Smooth muscle cell of the pulmonary artery (primary cell): ENCODE measurements around the gene TAF11L10. TPM values are rescaled to one million over a fixed set of nuclear protein-coding genes. Genes with fewer than 3 reads are reported as not detected.

Experiments
- total RNA-seq: library from RNA; depleted of rRNA; stranded (reverse); fragments of >200 nt; gene quantifications from 2 replicates; pipeline ENCODE4 v1.2.3, GENCODE V29; 2014

Gene TAF11L10
- total RNA-seq = not detected in 2 replicates

DNA sequence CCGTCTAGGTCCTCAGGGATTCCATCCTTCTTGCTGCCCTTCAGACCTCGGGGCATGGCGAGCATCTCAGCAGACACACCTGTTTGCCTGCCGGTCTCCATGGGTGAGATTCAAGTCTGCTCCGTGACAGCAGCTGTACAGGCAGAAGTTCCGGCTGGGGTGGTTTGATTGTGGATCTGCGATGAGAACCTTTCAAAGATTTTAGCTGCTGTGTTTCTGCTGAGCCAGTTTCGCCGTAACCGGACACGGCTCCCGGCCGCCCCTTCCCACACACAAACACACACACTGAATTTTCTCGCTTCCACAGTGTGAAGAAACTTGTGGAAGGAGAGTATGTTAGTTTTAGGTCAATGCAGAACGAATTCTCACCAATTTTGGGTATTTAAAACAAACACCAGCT lies at the start of gene TAF11L10:
Gene TAF11L10 (minus strand): TSS at position 101 of the 400 bp plus-strand sequence.

DNA sequence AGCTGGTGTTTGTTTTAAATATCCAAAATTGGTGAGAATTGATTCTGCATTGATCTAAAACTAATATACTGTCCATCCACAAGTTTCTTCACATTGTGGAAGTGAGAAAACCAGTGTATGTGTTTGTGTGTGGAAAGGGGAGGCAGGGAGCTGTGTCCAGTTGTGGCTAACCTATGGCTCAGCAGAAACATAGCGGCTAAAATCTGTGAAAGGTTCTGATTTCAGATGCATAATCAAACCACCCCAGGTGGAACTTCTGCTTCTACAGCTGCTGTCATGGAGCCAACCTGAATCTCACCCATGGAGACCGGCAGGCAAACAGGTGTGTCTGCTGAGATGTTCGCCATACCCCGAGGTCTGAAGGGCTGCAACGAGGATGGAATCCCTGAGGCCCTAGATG lies 36.5 kb upstream of the TAF11L10 start, which contains the start of gene TAF11L14:
Gene TAF11L14 (plus strand): TSS at position 301 of the 400 bp plus-strand sequence.

DNA sequence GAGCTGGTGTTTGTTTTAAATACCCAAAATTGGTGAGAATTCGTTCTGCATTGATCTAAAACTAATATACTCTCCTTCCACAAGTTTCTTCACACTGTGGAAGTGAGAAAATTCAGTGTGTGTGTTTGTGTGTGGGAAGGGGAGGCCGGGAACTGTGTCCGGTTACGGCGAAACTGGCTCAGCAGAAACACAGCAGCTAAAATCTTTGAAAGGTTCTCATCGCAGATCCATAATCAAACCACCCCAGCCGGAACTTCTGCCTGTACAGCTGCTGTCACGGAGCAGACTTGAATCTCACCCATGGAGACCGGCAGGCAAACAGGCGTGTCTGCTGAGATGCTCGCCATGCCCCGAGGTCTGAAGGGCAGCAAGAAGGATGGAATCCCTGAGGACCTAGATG lies 34.2 kb upstream of the TAF11L10 start, which contains the start of gene TAF11L13:
Gene TAF11L13 (plus strand): TSS at position 301 of the 400 bp plus-strand sequence.

GRCh38 chr5:17610092-17610491 lies 12.5 kb upstream of the TAF11L10 start, which contains the start of gene TAF11L12:
Gene TAF11L12, plus strand, starts transcription at chr5:17610392.

DNA sequence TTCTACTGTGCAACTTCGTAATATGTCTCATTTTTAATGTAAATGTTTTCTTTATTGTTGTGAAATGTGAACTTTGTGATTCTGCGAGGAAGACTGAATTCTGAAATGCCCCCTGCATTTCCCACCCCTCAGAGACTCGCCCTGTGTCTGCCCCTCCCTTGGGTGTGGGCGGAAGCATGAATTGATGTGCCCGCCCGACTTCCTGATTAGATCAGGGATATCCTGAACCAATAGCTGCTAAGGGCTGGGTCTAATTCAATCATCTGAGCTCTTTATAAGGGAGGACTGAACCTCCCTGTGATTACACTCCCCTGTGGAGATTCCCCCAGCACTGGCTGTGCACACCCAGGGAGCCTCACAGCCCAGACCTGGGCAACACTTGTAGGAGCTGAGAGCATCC lies 6.3 kb upstream of the TAF11L10 start, which contains the start of gene TAF11L11:
Gene TAF11L11 (plus strand): TSS at position 304 of the 400 bp plus-strand sequence.

GRCh38 chr5:17594255-17594654 lies 3.4 kb downstream of the TAF11L10 start, which contains the start of gene TAF11L9:
Gene TAF11L9, minus strand, starts transcription at chr5:17594394.

DNA sequence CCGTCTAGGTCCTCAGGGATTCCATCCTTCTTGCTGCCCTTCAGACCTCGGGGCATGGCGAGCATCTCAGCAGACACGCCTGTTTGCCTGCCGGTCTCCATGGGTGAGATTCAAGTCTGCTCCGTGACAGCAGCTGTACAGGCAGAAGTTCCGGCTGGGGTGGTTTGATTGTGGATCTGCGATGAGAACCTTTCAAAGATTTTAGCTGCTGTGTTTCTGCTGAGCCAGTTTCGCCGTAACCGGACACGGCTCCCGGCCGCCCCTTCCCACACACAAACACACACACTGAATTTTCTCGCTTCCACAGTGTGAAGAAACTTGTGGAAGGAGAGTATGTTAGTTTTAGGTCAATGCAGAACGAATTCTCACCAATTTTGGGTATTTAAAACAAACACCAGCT lies 6.8 kb downstream of the TAF11L10 start, which contains the start of gene TAF11L8:
Gene TAF11L8 (minus strand): TSS at position 101 of the 400 bp plus-strand sequence.

DNA sequence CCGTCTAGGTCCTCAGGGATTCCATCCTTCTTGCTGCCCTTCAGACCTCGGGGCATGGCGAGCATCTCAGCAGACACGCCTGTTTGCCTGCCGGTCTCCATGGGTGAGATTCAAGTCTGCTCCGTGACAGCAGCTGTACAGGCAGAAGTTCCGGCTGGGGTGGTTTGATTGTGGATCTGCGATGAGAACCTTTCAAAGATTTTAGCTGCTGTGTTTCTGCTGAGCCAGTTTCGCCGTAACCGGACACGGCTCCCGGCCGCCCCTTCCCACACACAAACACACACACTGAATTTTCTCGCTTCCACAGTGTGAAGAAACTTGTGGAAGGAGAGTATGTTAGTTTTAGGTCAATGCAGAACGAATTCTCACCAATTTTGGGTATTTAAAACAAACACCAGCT lies 12.0 kb downstream of the TAF11L10 start, which contains the start of gene TAF11L7:
Gene TAF11L7 (minus strand): TSS at position 101 of the 400 bp plus-strand sequence.

Other genes starting within 250 kb of the TAF11L10 start
- gene TAF11L2, start 99.6 kb downstream of the TAF11L10 start, total RNA-seq = not detected in 2 replicates
- not detected in 2 replicates for gene TAF11L3, start 79.5 kb downstream of the TAF11L10 start, total RNA-seq
- gene TAF11L4, start 76.0 kb downstream of the TAF11L10 start, total RNA-seq = not detected in 2 replicates
- not detected in 2 replicates for gene TAF11L5, start 72.6 kb downstream of the TAF11L10 start, total RNA-seq
- not detected in 2 replicates for gene TAF11L6, start 69.2 kb downstream of the TAF11L10 start, total RNA-seq
- not detected in 2 replicates for gene TAF11L7, start 12.1 kb downstream of the TAF11L10 start, total RNA-seq
- gene TAF11L8, start 6.9 kb downstream of the TAF11L10 start, total RNA-seq = not detected in 2 replicates
- not detected in 2 replicates for gene TAF11L9, start 3.4 kb downstream of the TAF11L10 start, total RNA-seq
- not detected in 2 replicates for gene TAF11L11, start 6.4 kb upstream of the TAF11L10 start, total RNA-seq
- gene TAF11L12, start 12.6 kb upstream of the TAF11L10 start, total RNA-seq = not detected in 2 replicates
- gene TAF11L13, start 34.3 kb upstream of the TAF11L10 start, total RNA-seq = not detected in 2 replicates
- gene TAF11L14, start 36.6 kb upstream of the TAF11L10 start, total RNA-seq = not detected in 2 replicates